ENCODE measurements around the gene EIF3C.
"Not testable (repeated sequence)": the region's sequence is repeated elsewhere in the genome, so short reads cannot be mapped to it uniquely, and the experiment has no call there.

- not testable (repeated sequence) for TF ChIP-seq CTCF (IDR thresholded peaks at IDR 0.05); ESRRA (IDR thresholded peaks at IDR 0.05; ENCODE audit: borderline replicate concordance, low read length); REST (IDR thresholded peaks at IDR 0.05); PHF8 (IDR thresholded peaks at IDR 0.05; ENCODE audit: borderline replicate concordance, low read depth); POLR2A (IDR thresholded peaks at IDR 0.05; ENCODE audit: low read length); MYC (IDR thresholded peaks at IDR 0.05; ENCODE audit: borderline replicate concordance, low read length); ATOH8 (CRISPR knock-in tag; IDR thresholded peaks at IDR 0.05; ENCODE audit: low read depth); RCOR1 (IDR thresholded peaks at IDR 0.05; ENCODE audit: low read depth, low read length); HOXA7 (CRISPR knock-in tag; IDR thresholded peaks at IDR 0.05); CBX2 (IDR thresholded peaks at IDR 0.05; ENCODE audit: borderline replicate concordance, low read depth); RAD21 (conservative IDR thresholded peaks at IDR 0.05 in 1 of 2, IDR thresholded peaks at IDR 0.05 in 1 of 2); CHD2 (IDR thresholded peaks at IDR 0.05; ENCODE audit: low read length, partially characterized antibody); MAFK (IDR thresholded peaks at IDR 0.05; ENCODE audit: partially characterized antibody); MAZ (IDR thresholded peaks at IDR 0.05; ENCODE audit: borderline replicate concordance, low read depth, low read length)
Measured at GRCh38 chr16:28782357-28782756, 71.1 kb downstream of the EIF3C start.

Measured in A549 (cell line).